Fibroblast of lung (primary cell): ENCODE data around the gene MPZ.

Experiments used
- CTCF ChIP-seq, 2 donors: IDR thresholded peaks in 1 of 2; conservative IDR thresholded peaks in 1 of 2; 1 replicate in 1 of 2; 2 replicates in 1 of 2; pipeline ENCODE4 v1.5.1; 2011 to 2012; ENCODE audit warnings: low read length in 2 of 2, control low read depth in 1 of 2, inconsistent platforms in 1 of 2, low read depth in 1 of 2, mild to moderate bottlenecking in 1 of 2
- EZH2 ChIP-seq: IDR thresholded peaks from 2 replicates; pipeline ENCODE4 v1.5.1; 2012; ENCODE audit warnings: low read length, control low read depth, mild to moderate bottlenecking; ENCODE audit errors: missing control alignments

- no peak for TF ChIP-seq CTCF (conservative IDR thresholded peaks at IDR 0.05 in 1 of 2, IDR thresholded peaks at IDR 0.05 in 1 of 2; ENCODE audit: low read depth in 1 of 2, low read length in 2 of 2)
- TF ChIP-seq EZH2 = no peak
These were observed 43.6 kb downstream of the MPZ start for GRCh38 chr1:161266202-161266601.
